CD4-positive, alpha-beta T cell treated with Interleukin-17A for 4 hours (primary cell): ENCODE measurements around the gene LMCD1.

Source experiments
- DNase-seq: peaks from one replicate; pipeline ENCODE4 v3.0.0-alpha.2; 2020; ENCODE audit warnings: mixed read lengths

LMCD1 gene

DNA sequence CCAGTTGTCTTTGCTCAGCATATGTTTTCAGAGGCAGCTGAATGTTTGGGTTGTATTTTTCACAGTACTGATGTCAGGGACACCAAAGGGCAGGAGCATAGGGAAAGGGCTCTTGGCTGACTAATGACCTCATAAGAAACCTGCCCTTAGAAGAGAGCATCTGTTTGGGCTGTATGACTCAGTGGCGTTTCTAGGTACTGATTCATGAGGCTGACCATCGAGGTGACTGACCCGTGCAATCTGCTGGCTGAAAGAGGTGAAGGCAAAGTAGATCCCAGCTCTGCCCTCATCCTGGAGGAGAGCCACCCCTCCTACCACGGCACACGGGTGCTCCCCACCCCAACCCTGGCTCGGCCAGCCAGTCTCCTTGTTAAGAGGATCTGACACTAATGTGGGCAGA is 8.3 kb downstream of the LMCD1 start:
- DNase-seq, result no peak

DNA sequence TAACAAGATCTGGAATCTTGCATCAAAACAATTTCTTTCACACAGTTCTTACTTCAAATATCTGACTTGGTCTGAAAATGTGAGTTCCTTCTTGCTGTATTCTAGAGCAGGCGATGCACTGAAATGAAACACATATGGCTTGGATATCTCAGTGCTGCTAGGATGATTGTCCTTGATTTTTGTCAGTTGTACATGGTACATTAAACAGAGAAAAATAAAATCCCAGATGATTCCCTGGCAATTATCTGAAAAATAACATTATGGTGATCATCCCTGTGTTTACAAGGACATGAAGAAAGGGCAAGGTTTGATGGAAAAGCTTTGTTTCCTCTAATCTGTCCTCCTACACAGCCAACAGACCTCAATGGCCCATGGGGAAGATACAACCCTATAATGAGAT is 10.6 kb downstream of the LMCD1 start:
- no peak for DNase-seq

DNA sequence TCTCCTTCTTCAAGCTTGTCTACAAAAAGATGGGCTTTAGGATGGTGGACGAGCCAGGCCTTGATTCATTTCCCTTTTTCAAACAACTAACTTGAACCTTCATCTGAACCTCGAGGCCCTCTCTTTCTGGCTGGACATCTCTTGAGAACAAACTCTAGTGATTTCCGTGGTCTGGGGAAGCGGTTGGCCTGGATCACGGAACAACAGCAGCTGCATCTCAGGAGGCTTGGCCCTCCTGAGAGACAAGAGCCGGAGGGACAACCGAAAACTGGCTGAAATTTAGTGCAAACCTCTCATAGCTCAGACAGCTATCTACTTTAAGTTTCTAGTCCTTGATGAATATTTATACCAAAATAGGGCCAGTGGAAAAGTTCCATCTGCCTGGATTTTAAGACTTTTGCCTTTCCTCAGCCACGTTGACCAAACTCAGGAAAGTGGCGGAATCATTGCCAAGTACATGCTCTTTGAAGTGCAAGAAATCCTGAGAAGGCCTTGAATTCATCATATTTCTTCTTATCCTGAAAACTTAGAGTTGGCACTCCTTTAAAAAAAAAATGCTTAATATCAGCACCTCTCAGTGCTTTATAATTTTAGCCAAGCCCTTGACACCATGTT is 14.5 kb downstream of the LMCD1 start:
- DNase-seq, result no peak

DNA sequence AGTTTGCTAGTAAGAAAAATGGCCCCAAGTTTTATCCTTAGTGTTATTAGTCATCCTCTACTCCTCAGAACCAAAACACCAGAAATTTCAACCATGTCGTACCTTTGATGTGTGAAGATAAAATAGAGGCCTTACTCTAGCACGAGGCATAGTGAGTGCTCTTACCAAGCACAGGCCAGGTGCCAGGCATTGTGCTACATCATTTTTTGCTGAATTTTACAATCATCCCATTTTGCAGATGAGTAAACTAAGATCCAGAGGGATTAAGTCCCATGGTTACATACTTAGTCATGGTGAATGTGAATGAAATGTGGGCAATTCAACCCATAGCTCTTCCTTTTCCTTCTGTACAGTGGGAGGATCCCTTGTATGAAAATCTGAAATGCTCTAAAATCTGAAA is 15.2 kb downstream of the LMCD1 start:
- DNase-seq, result no peak

DNA sequence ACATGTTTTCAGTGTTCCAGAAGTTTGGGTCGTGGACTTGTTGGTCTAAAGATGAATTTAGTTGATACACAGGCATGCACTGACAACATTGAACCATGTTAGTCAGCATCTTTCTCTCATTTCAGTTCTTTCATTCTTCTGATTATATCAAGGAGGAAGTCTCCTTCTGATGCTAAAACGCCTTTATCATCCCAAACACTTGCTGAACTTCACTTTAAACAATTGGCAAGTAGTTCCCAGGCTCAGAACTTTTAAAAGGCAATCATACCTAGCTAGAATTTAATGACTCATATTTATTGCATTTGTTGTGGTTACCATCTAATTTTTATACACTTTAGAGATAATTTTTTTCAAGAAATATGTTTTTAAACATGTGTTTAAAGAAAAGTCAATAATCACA is 15.9 kb downstream of the LMCD1 start:
- no peak for DNase-seq

DNA sequence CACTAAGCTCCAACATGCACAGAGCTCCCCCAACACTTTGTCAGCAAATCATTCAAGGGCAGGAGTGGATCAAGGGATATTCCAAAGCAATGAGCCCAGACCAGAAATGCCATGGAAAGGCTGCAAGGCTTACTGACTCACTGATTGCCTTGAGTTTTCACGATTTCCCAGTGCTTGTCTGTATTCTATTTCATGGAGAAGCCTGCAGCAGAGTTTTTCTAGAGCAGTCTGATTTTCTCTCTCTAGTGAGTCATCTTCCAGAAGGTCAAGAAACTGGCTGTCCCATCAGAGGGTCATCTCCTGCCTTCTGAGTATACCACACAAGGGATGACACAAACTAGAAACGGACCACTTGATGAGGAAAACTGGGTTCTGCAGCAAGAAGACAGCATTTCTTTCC is 16.5 kb downstream of the LMCD1 start:
- DNase-seq, result no peak

DNA sequence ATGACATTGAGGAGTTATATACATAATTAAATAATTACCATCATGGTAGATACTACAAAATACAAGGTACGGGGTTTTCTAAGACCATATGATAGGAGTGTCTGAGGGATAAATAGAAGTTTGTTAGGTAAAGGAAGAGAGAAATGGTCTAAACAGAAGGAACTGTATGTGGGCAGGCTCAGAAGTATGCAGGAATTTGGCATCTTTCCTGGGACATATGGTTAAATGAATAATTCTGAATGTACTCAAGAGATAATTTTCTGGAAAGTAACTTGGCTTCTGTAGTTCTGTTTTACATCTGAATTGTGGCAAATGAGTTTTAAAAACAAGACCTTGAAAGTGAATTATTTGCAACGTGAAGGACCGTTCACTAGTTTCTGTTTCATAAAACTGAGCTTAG is 17.5 kb downstream of the LMCD1 start:
- DNase-seq, result no peak

DNA sequence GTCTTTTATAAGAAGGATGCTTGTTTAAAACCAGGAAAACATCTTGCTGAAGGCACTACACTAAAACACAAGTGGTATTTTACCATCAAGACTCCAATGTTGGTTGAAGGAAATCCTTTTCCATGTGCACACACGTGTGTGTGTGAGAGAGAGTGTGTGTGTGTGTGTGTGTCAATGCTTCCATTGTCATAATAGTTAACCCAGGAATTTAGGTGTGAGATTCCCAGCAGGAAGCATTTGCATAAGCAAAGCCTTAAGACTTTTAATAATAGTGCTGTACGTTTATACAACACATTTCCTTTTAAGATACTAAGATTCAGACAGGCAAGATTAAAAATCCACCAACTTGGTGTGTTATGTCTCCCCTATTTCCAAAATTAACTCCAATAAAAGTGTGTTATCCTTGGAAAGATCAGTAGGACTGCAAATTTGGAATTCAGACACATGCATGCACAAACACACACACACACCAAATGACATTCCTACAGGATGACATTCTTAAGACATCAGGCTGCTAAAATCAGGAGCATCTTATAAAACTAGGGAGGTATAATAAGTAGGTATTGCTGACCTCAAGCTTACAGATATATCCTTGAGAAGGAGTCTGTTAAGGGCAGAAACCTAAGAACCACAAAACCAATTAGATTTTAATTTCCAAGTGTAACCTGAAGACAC is 18.3 kb downstream of the LMCD1 start:
- no peak for DNase-seq

DNA sequence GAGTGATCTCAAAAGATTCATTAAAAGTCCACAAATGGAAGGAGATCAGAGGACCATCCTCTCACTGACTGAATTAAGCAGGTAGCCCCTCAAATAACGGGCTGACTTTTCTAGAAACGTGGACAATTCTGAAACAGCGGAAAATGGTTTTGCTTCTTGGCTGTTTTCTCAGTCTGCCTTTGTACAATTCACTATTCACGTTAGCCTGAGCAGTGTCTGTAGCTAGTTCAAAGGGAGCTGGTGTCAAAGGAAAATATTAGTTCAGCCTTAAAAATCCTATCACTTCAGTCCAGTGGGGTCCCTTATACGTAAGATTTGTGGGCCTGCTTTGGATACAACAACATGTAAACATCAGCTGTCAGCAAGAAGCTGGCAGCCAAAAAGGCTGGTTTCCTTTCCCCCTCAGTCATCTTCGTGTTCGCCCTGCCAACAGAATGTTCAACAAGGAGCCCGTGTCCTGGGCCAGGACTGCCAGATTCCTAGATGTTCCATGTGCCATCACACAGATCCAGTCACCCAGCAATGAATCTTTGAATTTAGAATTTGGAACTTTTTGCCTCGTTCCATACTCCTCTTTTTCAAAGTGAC is 19.3 kb downstream of the LMCD1 start:
- DNase-seq, result no peak

DNA sequence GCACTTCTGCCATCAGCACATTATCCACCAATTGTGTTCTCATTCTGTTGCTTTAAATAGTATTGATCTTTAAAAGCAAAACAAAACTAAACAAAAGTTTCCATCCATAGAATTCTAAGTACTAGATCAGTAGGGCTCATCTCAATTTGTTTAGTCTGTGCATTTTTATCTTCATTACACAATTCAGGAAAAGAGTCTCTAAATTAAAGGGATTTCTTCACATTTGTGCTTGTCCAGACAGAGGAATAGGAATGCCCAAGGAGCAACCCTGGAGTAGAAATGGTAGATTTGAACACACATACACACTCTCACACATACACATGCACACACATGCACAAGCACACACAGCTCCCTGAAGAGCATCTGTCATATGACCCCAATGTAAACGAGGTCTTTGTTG is 21.4 kb downstream of the LMCD1 start:
- no peak for DNase-seq

DNA sequence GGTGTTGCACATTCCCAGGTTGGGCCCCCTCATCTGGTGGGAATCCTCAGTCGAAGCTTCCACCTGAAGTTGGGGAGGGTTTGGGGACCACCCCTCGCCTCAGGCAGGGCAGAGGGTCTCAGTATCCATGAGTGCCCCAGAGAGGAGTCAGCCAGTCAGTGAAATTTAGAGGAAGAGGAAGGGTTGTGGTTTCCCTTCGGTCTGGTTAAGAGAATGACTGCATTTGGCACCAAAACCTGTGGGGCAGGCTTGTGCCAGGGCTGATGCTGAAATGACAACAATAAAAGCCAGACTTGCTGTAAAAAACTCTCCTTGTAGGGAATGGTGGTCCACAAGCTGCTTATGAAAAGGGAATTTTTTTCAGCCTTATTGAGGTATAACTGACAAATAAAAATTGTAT is 22.6 kb downstream of the LMCD1 start:
- DNase-seq, result no peak

DNA sequence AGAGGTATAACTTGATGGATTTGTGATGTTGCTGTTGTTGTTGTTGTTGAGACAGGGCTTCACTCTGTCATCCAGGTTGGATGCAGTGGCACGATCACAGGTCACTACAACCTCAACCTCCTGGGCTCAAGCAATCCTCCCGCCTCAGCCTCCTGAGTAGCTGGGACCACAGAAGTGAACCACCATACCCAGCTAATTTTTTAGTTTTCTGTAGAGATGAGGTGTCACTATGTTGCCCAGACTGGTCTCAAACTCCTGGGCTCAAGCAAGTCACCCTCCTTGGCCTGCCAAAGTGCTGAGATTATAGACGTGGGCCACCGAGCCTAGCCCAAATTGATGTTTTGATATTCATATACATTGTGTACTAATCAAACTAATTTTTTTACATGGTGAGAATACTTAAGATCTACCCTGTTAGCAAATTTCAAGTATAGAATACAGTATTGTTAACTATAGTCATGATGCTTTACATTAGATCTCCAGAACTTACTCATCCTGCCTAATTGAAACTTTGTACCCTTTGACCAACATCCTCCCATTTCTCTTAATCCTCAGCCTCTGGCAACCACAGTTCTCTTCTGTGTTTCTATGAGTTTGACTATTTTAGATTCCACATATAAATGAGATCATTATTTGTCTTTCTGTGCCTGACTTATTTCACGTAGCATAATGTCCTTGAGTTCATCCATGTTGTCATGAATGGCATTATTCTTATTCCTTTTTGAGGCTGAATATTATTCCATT is 23.2 kb downstream of the LMCD1 start:
- DNase-seq, result no peak

DNA sequence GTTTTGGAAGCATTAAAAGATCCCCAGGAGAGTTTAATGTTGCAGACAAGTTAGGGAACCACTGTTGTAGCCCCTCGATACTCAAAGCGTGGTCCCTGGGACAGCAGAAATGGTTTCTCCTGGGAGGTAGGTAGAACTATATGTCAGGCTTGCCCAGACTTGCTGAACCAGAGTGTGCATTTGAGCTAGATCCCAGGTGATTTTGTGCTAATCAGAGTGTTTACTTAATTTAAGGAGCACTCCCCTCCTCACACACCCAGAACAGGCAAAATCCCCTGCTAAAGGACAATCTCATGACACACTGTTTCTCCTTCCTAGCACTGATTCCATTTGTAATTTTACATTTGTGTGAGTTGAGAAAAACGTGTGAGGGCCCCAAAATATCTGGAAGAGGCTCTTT is 24.3 kb downstream of the LMCD1 start:
- no peak for DNase-seq

DNA sequence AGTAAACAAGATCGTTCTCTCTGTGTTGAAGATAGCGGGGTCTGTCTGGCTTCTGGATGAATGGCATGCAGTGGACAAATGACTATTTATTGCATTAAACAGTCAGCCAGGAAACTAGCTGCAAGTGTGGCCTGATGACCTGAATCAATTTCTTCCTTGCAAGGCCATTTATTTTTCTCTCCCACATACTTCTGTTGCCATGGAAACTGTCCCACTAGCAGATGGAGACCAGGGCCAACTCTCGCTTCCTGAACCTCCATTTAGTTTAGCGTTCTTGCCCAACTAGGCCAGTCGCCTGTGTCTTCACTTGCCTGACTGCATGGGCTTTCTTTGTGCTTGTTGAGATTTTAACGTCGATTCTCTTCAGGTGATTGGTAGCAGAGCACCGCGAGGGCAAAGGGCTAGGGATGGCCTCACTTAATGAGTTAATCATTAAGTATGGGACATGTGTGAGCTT is 27.6 kb downstream of the LMCD1 start:
- DNase-seq, result no peak

DNA sequence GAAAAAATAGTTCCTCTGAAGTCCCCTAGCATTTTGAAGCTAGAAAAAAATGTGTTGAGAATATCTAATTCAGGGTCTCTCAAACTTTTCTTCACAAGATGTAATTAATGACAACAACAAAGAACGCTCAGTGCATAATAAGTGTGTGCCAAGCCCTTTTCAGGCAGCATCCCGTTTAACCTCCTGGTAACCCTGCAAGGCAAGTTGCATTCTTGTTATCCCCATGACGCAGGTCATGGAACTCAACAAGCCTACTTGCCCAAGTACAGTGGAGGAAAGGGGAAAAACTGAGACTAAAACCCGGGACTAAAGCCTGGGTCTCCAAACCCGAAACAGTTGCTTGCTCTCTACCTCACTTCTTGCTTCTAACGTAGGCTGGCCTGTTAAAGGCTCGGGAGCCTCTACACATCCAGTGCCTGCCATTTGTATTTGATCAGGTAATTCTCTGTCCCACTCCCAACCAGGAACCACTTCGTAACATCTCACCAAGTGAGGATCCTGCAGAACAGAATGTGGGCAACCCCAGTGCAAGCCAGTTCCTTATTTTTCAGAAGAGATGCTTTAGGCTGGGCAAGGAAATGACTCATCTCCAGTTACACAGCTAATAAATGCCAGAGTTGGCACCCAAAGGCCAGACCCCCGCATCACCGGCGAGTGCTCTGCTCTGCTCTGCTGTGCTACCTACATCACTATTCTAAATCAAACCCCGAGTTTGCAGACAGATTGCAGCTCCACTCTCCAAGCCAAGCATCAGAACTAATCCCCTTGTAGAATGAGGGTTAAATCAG is 28.3 kb downstream of the LMCD1 start:
- DNase-seq, result no peak

DNA sequence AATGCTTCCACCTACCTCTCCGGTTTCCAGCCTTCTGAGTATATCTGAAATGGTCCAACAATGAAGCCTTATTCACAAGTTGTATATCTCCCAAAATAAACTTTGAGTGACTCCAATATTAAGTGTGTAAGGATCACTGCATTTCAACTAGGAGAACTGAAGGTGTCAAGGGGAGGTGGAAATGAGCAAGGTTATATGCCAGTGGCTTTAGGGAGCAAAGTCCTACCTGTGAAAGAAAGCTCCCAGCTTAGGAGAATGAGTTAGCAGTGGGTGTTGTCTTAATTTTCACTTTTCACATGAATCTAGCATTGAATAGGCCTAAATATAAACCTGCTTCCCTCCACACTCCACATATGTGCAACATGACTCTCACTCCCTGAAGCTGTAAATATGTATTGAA is 29.0 kb downstream of the LMCD1 start:
- DNase-seq, result no peak

DNA sequence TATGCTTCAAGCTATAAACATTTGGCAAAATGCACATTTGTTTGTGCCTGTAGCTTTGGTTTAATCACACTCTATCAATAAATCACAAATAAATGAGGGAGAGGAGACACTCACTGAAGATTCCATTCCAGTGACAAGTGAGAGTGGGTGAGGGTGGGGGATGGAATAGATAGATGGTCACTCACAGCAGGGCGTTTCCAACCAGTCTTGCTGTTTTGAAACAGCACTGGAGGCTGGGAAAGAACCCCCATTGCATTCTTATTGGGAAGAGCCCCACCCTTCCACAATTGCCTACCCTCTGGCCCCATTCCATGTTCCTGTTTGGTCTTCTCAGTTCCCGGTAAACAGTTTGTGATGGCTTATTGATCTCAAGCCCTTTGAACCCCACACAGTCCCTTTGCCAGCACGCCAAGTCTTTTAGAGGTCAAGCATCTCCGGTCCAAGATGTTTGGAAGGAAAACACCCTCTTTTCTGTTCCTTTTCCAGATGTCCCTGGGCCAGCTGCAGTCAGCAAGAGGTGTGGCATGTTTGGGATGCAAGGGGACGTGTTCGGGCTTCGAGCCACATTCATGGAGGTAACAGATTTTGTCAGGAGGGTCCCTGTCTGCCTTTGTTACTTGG is 30.7 kb downstream of the LMCD1 start:
- DNase-seq, result no peak

DNA sequence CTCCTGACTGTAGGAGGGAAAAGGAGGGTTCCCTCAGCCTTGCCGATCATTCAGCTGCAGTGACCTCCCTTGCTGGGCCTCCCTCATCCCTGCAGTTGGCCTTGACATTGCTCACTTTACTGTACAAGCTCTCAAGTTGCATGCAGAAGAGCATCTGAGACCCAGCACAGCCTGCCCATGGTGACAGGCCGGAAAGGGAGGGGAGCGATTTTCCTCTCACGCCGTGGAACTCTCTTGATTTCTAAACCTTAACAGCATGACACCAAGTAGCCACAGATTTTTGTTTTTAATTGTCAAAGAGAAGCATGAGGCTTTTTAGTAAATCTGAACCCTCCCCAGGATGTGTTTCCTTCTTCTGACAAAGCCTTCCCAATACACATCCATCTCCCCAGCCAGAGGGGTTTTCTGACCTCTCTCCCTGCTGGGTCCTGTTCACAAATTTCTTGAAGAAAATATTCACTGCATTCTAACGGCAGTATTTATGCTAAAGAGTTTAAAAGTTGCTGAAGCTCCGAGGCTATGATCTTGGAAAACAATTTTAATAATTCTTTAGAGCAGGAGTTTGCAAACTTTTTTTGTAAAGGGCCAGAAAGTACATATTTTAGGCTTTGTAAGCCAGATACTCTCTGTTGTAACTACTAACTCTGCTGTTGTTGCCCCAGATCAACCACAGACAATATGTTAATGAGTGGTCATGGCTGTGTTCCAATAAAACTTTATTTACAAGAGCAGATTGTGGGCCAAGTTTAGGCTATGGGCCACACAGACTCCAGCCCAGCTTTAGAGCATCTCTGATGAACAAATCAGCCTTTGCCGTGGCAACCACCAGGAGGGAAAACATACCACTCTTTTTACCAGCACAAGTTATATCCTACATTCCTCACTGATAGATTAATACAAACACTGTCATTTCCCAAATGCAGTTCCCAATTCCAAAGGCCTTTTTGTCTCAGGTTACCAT is 34.8 kb downstream of the LMCD1 start:
- DNase-seq, result no peak

DNA sequence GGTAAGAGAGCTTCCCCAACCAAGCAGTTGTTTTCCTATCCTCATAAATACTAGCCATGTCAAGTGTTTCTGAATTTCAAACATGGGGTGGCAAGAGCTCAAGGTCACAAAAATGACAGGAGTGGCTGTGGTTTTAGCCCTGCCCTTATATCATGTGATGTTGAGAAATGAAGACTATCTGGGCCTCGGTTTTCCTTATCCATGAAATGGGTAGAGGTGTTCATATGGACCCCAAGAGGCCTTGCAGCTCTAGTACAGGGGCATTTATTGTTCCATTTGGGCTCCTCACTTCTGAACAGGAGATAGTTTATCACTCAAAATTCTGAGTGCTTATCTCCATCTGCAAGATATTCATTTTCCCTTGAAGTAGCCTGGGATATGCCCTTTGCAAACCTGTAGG is 35.8 kb downstream of the LMCD1 start:
- no peak for DNase-seq

DNA sequence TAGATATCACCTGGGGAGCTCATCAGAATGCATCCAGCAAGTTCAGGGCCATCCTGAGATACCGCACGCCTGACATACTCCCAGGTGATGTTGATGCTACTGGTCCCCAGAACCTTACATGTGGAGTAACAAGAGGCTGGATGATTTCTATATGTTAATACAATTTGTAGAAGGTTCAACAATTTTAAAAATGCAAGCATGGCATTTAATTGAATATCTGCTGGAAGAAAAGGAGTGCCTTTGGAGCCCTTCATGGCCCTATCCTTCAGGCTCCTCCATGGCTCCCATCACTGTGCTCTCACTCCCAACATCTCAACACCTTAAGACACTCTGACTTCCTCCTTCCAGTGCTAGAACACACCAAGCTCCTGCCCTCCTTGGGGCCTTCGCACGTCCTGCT is 36.6 kb downstream of the LMCD1 start:
- no peak for DNase-seq

DNA sequence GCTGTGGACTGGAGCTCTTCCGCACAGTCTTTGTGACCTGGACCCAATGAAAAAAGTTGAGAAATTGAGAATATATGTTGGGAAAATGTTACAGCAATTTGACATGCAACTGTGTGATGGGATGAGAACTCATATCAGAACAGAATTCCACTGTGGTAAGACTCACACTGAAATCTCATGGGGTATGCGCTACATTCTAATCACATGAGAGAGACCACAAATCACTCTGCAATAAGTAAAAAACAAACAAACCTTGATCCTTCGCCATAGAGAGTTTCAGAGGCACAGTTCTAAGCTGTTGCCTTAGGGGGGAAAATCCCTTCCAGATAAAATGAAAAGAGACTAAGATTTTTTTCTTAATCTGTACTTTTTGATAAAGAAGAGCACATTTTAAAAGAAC is 37.3 kb downstream of the LMCD1 start:
- DNase-seq, result no peak
